ENCODE data around the gene PLEKHA3.
"Not testable (repeated sequence)": the region's sequence is repeated elsewhere in the genome, so short reads cannot be mapped to it uniquely, and the experiment has no call there.

PLEKHA3 gene

DNA sequence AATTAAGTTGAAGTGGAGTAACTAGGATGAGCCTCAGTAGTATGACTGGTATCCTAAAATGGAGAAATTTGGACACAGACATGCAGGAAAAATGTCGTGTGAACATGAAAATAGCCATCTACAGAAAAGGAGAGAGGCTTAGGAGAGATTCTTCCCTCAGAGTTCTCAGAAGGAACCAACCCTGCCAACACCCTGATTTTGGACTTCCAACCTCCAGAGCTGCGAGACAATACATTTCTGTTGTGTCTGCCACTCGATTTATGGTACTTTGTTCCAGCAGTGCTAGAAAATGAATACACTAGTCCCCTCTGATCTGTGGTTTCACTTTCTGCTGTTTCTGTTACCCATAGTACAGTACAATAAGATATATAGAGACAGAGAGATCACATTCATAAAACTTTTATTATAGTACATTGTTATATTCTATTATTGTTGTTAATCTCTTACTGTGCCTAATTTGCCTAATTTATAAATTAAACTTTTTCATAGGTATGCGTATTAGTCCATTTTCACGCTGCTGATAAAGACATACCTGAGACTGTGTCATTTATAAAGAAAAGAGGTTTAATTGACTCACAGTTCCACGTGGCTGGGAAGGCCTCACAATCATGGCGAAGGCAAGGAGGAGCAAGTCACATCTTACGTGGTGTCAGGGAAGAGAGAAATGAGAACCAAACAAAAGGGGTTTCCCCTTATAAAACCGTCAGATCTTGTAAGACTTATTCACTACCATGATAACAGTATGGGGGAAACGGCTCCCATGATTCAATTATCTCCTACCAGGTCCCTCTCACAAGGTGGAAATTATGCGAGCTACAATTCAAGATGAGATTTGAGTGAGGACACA is 41.3 kb downstream of the PLEKHA3 start:
- Mint-ChIP-seq H3K36me3 (ENCODE audit: low read depth) (peaks cover 21% of the 10 kb centered on the region), H3K27me3 (ENCODE audit: low read depth, poor library complexity) (no peaks in the 10 kb centered on the region), H3K4me3 (peak overlapping the region; percentile 9), H3K4me1 (peaks cover 9% of the 10 kb centered on the region), H3K27ac (no peak overlapping the region), H3K9me3 (peaks cover 20% of the 10 kb centered on the region)
- TF ChIP-seq, protein P1, sequence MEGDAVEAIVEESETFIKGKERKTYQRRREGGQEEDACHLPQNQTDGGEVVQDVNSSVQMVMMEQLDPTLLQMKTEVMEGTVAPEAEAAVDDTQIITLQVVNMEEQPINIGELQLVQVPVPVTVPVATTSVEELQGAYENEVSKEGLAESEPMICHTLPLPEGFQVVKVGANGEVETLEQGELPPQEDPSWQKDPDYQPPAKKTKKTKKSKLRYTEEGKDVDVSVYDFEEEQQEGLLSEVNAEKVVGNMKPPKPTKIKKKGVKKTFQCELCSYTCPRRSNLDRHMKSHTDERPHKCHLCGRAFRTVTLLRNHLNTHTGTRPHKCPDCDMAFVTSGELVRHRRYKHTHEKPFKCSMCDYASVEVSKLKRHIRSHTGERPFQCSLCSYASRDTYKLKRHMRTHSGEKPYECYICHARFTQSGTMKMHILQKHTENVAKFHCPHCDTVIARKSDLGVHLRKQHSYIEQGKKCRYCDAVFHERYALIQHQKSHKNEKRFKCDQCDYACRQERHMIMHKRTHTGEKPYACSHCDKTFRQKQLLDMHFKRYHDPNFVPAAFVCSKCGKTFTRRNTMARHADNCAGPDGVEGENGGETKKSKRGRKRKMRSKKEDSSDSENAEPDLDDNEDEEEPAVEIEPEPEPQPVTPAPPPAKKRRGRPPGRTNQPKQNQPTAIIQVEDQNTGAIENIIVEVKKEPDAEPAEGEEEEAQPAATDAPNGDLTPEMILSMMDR (IDR thresholded peaks at IDR 0.05): no peak
- no peak for DNase-seq

DNA sequence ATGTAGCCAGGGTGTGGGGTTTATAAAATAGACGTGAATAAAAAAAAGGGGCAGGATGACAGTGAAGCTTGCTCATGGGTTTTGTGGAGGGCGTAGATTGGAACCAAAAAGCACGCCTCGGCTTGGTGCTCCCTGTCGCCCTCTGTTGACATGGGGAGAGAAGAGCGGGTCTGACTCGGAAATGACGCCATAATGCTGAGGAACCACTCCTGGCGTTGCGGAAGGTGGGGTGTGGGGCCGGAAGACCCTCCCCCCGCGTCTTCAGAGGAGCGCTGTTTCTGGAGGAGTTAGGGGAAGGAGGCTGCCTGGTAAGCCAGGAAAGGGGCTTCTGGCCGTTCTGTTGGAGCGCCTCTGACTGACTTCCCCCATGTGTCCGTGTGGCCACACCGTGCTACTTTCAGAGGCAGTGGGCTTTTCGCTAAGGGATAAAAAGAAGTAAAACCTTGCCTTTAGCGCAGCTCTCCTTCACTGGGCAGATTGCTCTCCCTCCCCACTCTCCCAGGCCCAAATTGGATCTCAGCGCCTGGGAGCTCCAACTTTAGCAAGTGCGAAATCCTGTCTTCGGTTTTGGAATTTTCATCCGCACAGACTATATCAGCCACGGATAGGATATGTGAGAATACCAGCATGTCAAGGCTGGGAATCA is 42.8 kb downstream of the PLEKHA3 start:
- H3K4me1 Mint-ChIP-seq: peaks cover 9% of the 10 kb centered on the region
- H3K27me3 Mint-ChIP-seq (ENCODE audit: low read depth, poor library complexity): no peaks in the 10 kb centered on the region
- DNase-seq: peak; percentile 83
- TF ChIP-seq, protein P1 (IDR thresholded peaks at IDR 0.05): peak; percentile 66
- H3K4me3 Mint-ChIP-seq: peak overlapping the region; percentile 98
- peaks cover 28% of the 10 kb centered on the region for H3K36me3 Mint-ChIP-seq (ENCODE audit: low read depth)
- H3K9me3 Mint-ChIP-seq: peaks cover 20% of the 10 kb centered on the region
- peak overlapping the region; percentile 92 for H3K27ac Mint-ChIP-seq

DNA sequence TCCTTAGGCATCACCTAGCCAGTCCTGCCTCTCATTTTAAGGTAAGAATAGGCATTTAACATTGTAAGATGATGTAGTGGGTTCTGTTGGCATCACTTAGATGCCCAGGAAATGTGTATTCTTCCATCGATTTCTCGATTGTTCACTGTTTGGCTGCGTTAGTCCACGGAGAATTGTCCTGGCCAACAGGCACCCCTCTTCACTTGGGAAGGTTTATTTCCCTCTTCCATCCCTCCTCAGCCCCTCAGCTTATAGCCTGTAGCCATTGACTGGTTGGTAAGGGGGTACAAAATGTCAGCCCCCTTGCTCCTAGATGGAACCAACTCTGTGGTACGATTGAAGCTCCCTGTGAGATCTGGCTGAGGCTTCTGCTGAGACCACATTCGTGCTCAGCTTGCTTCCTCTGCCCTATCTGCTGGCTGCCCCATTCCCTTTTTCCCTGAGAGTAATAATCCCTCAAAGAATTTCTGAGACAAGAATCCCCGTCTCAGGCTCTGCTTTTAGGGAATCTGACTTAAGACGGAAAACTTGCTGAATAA is 43.4 kb downstream of the PLEKHA3 start:
- Mint-ChIP-seq H3K4me3 (peak overlapping the region; percentile 98), H3K4me1 (peaks cover 9% of the 10 kb centered on the region), H3K9me3 (peaks cover 20% of the 10 kb centered on the region), H3K36me3 (ENCODE audit: low read depth) (peaks cover 34% of the 10 kb centered on the region), H3K27me3 (ENCODE audit: low read depth, poor library complexity) (no peaks in the 10 kb centered on the region), H3K27ac (peak overlapping the region; percentile 96)
- DNase-seq: no peak
- TF ChIP-seq, protein P1 (IDR thresholded peaks at IDR 0.05): no peak

DNA sequence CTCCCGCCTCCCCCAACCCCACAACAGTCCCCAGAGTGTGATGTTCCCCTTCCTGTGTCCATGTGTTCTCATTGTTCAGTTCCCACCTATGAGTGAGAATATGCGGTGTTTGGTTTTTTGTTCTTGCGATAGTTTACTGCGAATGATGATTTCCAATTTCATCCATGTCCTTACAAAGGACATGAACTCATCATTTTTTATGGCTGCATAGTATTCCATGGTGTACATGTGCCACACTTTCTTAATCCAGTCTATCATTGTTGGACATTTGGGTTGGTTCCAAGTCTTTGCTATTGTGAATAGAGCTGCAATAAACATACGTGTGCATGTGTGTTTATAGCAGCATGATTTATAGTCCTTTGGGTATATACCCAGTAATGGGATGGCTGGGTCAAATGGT is 44.8 kb downstream of the PLEKHA3 start:
- peaks cover 41% of the 10 kb centered on the region for H3K36me3 Mint-ChIP-seq (ENCODE audit: low read depth)
- peaks cover 20% of the 10 kb centered on the region for H3K9me3 Mint-ChIP-seq
- not testable (repeated sequence) for H3K4me3 Mint-ChIP-seq; H3K27ac Mint-ChIP-seq; H3K27me3 Mint-ChIP-seq (ENCODE audit: low read depth, poor library complexity); H3K4me1 Mint-ChIP-seq; DNase-seq

DNA sequence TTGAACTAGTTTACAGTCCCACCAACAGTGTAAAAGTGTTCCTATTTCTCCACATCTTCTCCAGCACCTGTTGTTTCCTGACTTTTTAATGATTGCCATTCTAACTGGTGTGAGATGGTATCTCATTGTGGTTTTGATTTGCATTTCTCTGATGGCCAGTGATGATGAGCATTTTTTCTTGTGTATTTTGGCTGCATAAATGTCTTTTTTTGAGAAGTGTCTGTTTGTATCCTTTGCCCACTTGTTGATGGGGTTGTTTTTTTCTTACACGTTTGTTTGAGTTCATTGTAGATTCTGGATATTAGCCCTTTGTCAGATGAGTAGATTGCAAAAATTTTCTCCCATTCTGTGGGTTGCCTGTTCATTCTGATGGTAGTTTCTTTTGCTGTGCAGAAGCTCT is 45.2 kb downstream of the PLEKHA3 start:
- H3K4me3 Mint-ChIP-seq: peak overlapping the region; percentile 33
- H3K4me1 Mint-ChIP-seq; H3K27me3 Mint-ChIP-seq (ENCODE audit: low read depth, poor library complexity); DNase-seq; H3K27ac Mint-ChIP-seq: not testable (repeated sequence)
- peaks cover 20% of the 10 kb centered on the region for H3K9me3 Mint-ChIP-seq
- H3K36me3 Mint-ChIP-seq (ENCODE audit: low read depth): peaks cover 44% of the 10 kb centered on the region

DNA sequence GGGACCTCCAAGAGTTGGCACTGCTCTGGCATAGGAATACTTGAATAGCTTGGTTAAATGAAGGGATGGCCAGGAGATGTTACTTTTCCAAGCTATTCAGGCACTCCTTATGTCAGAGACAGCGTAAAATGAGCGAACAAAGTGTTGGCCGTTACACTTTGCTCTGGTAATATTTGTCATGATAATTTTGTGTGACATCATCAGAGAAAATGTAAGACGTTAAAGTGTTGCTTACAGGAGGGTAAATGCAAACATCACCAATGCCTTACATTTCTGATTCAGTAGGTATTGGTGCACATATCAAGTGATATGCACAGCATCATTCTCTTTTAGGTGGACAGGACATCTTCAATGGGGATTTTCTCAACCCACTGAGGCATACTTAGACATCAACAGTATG is 46.0 kb downstream of the PLEKHA3 start:
- Mint-ChIP-seq H3K4me1 (peaks cover 9% of the 10 kb centered on the region), H3K27me3 (ENCODE audit: low read depth, poor library complexity) (no peaks in the 10 kb centered on the region)

More for the DNA sequence above, 46.0 kb downstream of the PLEKHA3 start:
- TF ChIP-seq, protein P1 (IDR thresholded peaks at IDR 0.05): no peak
- Mint-ChIP-seq H3K9me3 (peaks cover 20% of the 10 kb centered on the region), H3K4me3 (no peak overlapping the region), H3K36me3 (ENCODE audit: low read depth) (peaks cover 48% of the 10 kb centered on the region), H3K27ac (no peak overlapping the region)
- DNase-seq: no peak

Measured in nephron progenitor cell (in vitro differentiated cells).